HL-60 (cell line): Measurements from ENCODE around the gene ALAD.

ENCODE experiments used
- DNase-seq, 2 experiments: peaks; one replicate each; pipeline ENCODE4 v3.0.0-alpha.2; 2010 to 2020; ENCODE audit warnings: low read depth in 1 of 2, low spot score in 1 of 2
- H3K27ac ChIP-seq: fragments of 250-450 bp; sonication (Bioruptor Pico); replicated peaks from 2 replicates; pipeline ENCODE4 v1.5.1; 2020; ENCODE audit warnings: mild to moderate bottlenecking, moderate library complexity
- H3K27me3 ChIP-seq: fragments of 250-450 bp; sonication (Bioruptor Pico); 2 replicates; pipeline ENCODE4 v1.5.1; 2021; ENCODE audit warnings: mild to moderate bottlenecking, moderate library complexity; ENCODE audit not compliant: insufficient read depth, poor library complexity, severe bottlenecking
- H3K4me3 ChIP-seq: replicated peaks from 2 replicates; pipeline ENCODE4 v1.5.1; 2011; ENCODE audit warnings: mild to moderate bottlenecking, control low read depth, low read length; ENCODE audit not compliant: insufficient read depth
- CTCF ChIP-seq: IDR thresholded peaks from one replicate; pipeline ENCODE4 v1.5.1; 2011; ENCODE audit warnings: low read length, control low read depth, inconsistent platforms; ENCODE audit not compliant: insufficient read depth
- GABPA ChIP-seq: IDR thresholded peaks from 2 replicates; pipeline ENCODE4 v1.6.1; 2012; ENCODE audit warnings: low read depth
- POLR2AphosphoS5 ChIP-seq: IDR thresholded peaks from 2 replicates; pipeline ENCODE4 v1.6.1; 2012; ENCODE audit warnings: low read depth
- REST ChIP-seq: IDR thresholded peaks from 2 replicates; pipeline ENCODE4 v1.6.1; 2012; ENCODE audit warnings: low read depth; ENCODE audit not compliant: insufficient replicate concordance
- SPI1 ChIP-seq: IDR thresholded peaks from 2 replicates; pipeline ENCODE4 v1.6.1; 2012; ENCODE audit warnings: low read depth, mild to moderate bottlenecking, borderline replicate concordance

The ALAD gene

GRCh38 chr9:113398796-113399195 lies 2.3 kb downstream of the ALAD start:
- no peak for DNase-seq
- Histone ChIP-seq H3K27me3 (no peaks in the 10 kb centered on the region), H3K27ac (no peak overlapping the region), H3K4me3 (no peak overlapping the region)
- TF ChIP-seq GABPA: no peak
- no peak for TF ChIP-seq CTCF
- TF ChIP-seq REST: no peak
- no peak for TF ChIP-seq POLR2AphosphoS5
- no peak for TF ChIP-seq SPI1

- TF ChIP-seq POLR2AphosphoS5 (no peak), CTCF (no peak), REST (no peak), SPI1 (no peak), GABPA (no peak)
- Histone ChIP-seq H3K4me3 (no peak overlapping the region), H3K27me3 (no peaks in the 10 kb centered on the region), H3K27ac (no peak overlapping the region)
- no peak for DNase-seq
Measured at GRCh38 chr9:113397203-113397631, 3.9 kb downstream of the ALAD start.

GRCh38 chr9:113395000-113395861 lies 5.9 kb downstream of the ALAD start:
- TF ChIP-seq CTCF (no peak), GABPA (no peak), POLR2AphosphoS5 (no peak), SPI1 (no peak), REST (no peak)
- H3K27ac ChIP-seq: no peak overlapping the region

More at GRCh38 chr9:113395000-113395861, 5.9 kb downstream of the ALAD start:
- Histone ChIP-seq H3K27me3 (no peaks in the 10 kb centered on the region), H3K4me3 (no peak overlapping the region)
- DNase-seq: no peak
